Right lobe of liver (tissue), 6 donors: ENCODE measurements around the gene DAD1. TPM values are rescaled to one million over a fixed set of nuclear protein-coding genes. Genes with fewer than 3 reads are reported as not detected.

Source experiments
- ATAC-seq, 4 donors: fragments of 200-7000 bp; cut with Tn5 transposase; one replicate each; pipeline ENCODE4 v1.9.1; 2020; ENCODE audit warnings: mild to moderate bottlenecking in 4 of 4, moderate library complexity in 4 of 4
- DNase-seq, 3 donors: peaks; one replicate each; pipeline ENCODE4 v3.0.0-alpha.2; 2020
- H3K27ac ChIP-seq, 3 donors: fragments of 200-600 bp; one replicate each; pipeline ENCODE4 v1.8.0; 2022
- H3K27me3 ChIP-seq, 2 donors: fragments of 200-600 bp; one replicate each; pipeline ENCODE4 v1.8.0; 2022
- H3K36me3 ChIP-seq, 4 donors: fragments of 200-600 bp; sonication (generic) in 1 of 4; one replicate each; pipeline versions ENCODE4 v1.5.1 to v1.8.0; 2017 to 2022; ENCODE audit warnings: control low read depth in 1 of 4
- H3K4me1 ChIP-seq, 4 donors: fragments of 200-600 bp; sonication (generic) in 1 of 4; one replicate each; pipeline versions ENCODE4 v1.5.1 to v1.8.0; 2017 to 2022; ENCODE audit warnings: control low read depth in 1 of 4
- H3K4me3 ChIP-seq, 3 donors: fragments of 200-600 bp; one replicate each; pipeline ENCODE4 v1.8.0; 2022
- H3K9me3 ChIP-seq, 4 donors: fragments of 200-600 bp; sonication (generic) in 1 of 4; one replicate each; pipeline versions ENCODE4 v1.5.1 to v1.8.0; 2017 to 2022; ENCODE audit warnings: control low read depth in 1 of 4
- POLR2A ChIP-seq: fragments of 450-650 bp; IDR thresholded peaks from one replicate; pipeline ENCODE4 v1.6.1; 2017; ENCODE audit warnings: antibody characterized with exemption, mild to moderate bottlenecking
- WGBS: methylation state at CpG from one replicate; pipeline ENCODE4 v1.1.6; 2018; ENCODE audit warnings: low coverage, low lambda C conversion rate; ENCODE audit not compliant: insufficient coverage; ENCODE audit errors: missing lambda C conversion rate; 5-methylcytosine and 5-hydroxymethylcytosine counted together
- intact Hi-C, 2 donors: fragments of 100-400 bp; cut with DNase I; formaldehyde crosslinking; loops; one replicate each; pipeline versions ENCODE4 v1.11.2 to v1.14.1; 2022
- total RNA-seq, 6 experiments: library from RNA; depleted of rRNA in 2 of 6; stranded (reverse); fragments of >200 nt in 2 of 6; fragmentation: NEBNext Ultra II Directional in 3 of 6; extraction: Animal tissue kit (Norgen Biotek cat#: 25700) in 3 of 6; gene quantifications; one replicate each; pipeline versions ENCODE4 v1.1.0 to v1.2.4, GENCODE V29; 2016 to 2023
- TF ChIP-seq, protein P1 (sequence below), 4 donors: fragments of 200-600 bp in 3 of 4; fragments of 450-650 bp in 1 of 4; IDR thresholded peaks; one replicate each; pipeline versions ENCODE4 v1.5.1 to v1.8.0; 2016 to 2022; ENCODE audit warnings: antibody characterized with exemption in 4 of 4, mild to moderate bottlenecking in 2 of 4
- donor health status: DM: no; HTN: yes; CAD: no.
- donor health status: DM: no; HTN: no; CAD: no.
- donor health status: DM: no; HTN: no; CAD: no.
- donor health status: DM: no; HTN: yes; CAD: no.
- donor health status: DM: no; HTN: yes; CAD: no.

DAD1 gene
- total RNA-seq, 6 experiments from 2014 or later = 107 to 249 (median 133) TPM

DNA sequence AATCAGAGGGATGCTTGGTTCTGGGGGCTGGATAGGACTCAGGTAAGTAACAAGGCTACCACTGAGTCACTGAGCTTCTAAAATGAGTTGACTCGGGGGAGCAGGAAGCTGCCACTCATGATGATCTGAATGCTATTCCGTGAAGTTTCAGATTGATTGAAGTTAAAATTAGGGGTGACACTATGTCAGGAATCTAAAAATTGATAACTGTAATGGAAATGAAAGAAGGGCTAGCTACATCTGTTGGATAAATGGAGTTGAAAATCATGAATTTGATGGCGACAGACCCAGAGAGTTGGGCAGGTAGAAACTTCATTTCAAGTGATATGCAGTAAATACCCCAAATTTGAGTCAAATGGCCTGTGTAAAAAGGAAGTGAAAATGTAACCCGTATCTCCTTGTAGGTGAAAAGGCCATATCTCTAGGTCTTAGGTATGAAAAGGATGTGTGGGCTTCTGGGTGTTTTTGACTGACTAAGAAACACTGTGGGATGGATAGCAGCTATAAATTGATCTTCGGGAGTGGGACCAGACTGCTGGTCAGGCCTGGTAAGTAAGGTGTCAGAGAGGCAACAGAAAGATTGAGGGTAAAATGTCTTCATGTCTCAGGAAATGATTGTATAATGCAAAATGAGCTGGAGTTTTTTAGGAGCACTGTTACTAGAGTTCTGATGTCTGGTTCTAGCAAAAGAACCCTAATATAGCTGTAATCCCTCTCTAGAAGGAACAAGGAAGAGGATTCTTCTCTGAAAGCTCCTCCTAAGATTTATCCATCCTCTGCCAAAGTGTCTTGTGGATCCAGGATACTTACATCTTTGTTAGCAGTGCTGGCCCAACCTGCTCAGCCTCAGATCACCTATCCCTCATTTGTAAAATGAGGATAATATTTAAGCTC, 57.3 kb downstream of the DAD1 start:
- TF ChIP-seq, protein P1, sequence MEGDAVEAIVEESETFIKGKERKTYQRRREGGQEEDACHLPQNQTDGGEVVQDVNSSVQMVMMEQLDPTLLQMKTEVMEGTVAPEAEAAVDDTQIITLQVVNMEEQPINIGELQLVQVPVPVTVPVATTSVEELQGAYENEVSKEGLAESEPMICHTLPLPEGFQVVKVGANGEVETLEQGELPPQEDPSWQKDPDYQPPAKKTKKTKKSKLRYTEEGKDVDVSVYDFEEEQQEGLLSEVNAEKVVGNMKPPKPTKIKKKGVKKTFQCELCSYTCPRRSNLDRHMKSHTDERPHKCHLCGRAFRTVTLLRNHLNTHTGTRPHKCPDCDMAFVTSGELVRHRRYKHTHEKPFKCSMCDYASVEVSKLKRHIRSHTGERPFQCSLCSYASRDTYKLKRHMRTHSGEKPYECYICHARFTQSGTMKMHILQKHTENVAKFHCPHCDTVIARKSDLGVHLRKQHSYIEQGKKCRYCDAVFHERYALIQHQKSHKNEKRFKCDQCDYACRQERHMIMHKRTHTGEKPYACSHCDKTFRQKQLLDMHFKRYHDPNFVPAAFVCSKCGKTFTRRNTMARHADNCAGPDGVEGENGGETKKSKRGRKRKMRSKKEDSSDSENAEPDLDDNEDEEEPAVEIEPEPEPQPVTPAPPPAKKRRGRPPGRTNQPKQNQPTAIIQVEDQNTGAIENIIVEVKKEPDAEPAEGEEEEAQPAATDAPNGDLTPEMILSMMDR (IDR thresholded peaks at IDR 0.05) = no peak
- TF ChIP-seq POLR2A = no peak
- H3K9me3 ChIP-seq = no peaks in the 10 kb centered on the region
- H3K4me3 ChIP-seq = no peak overlapping the region
- no peaks in the 10 kb centered on the region for H3K36me3 ChIP-seq
- H3K27me3 ChIP-seq = no peaks in the 10 kb centered on the region
- no peak overlapping the region for H3K27ac ChIP-seq
- 51% methylated on average over 5 of the region's 5 CpGs for WGBS
- DNase-seq (no peak), ATAC-seq (no peak)
- no peaks in the 10 kb centered on the region for H3K4me1 ChIP-seq
- intact Hi-C loops = no loop called here

DNA sequence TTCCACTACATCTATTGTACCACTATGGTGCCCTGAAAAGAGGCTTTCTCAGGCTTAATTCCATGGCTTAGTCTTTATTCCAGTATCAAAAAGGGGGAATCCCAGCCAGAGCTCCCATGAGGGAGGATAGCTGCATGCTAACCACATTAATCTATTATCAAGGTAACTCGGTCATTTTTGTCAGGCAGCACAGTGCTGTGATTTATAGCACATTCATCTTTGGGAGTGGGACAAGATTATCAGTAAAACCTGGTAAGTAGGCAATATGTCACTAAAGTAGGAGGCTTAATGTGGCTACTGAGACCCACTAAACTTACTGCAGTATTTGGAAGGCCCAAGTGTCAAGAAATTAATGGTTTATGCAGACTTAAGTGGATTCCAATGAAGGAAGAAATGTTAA, 58.9 kb downstream of the DAD1 start:
- Histone ChIP-seq H3K4me1 (no peaks in the 10 kb centered on the region), H3K36me3 (no peaks in the 10 kb centered on the region), H3K27me3 (no peaks in the 10 kb centered on the region), H3K27ac (no peak overlapping the region), H3K4me3 (no peak overlapping the region), H3K9me3 (no peaks in the 10 kb centered on the region)
- ATAC-seq = no peak
- no peak for TF ChIP-seq POLR2A
- TF ChIP-seq, protein P1 (IDR thresholded peaks at IDR 0.05) = no peak
- intact Hi-C loops = no loop called here
- no peak for DNase-seq
- WGBS = 67% methylated on average over 1 of the region's 1 CpG

DNA sequence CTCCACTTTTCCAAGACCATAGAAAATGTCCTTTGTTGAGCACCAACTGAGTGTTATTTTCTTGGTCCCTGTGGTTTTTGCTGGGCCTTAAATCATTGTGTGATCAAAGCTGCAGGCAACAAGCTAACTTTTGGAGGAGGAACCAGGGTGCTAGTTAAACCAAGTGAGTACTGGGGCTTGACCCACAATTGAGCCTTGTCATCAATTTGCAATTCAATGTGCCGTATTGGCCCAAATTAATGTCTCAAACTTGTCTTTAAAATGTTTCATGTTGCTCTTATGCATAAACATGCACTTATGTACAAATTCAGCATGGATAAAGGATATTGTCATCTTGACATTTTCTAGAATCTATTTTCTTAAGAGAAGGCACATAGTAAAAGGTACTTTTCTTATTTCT, 62.3 kb downstream of the DAD1 start:
- Histone ChIP-seq H3K27ac (no peak overlapping the region), H3K27me3 (no peaks in the 10 kb centered on the region), H3K4me3 (no peak overlapping the region), H3K36me3 (no peaks in the 10 kb centered on the region), H3K9me3 (no peaks in the 10 kb centered on the region), H3K4me1 (peaks cover 0 to 9% (median 3%) of the 10 kb centered on the region in 4 donors)
- ATAC-seq (no peak), DNase-seq (no peak)
- WGBS = 89% methylated on average over 1 of the region's 1 CpG
- intact Hi-C loops = no loop called here
- TF ChIP-seq, protein P1 (IDR thresholded peaks at IDR 0.05) = no peak
- TF ChIP-seq POLR2A = no peak

DNA sequence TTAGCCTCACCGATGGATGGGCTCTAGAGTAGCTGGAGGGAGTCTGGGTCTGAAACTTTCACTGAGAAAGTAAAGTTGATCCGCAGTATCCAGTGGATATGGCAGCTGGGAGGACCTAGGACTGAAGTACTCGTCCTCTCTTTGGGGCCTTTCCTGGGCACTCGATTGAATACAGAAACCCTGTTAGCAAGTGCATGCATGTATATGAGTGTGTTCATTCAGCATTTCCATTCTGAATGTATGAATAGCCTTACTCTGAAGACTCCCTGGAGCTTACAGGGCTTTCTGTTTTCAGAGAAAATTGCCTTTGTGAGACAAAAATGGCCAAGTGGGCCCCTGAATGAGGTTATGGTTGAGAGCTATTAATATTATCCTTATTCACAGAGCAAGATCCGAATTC, 62.8 kb downstream of the DAD1 start:
- H3K27me3 ChIP-seq = no peaks in the 10 kb centered on the region
- H3K4me1 ChIP-seq = peaks cover 0 to 10% (median 5%) of the 10 kb centered on the region in 4 donors
- intact Hi-C loops = no loop called here
- H3K9me3 ChIP-seq = no peaks in the 10 kb centered on the region
- no peak overlapping the region for H3K4me3 ChIP-seq
- ATAC-seq = no peak
- no peak overlapping the region for H3K27ac ChIP-seq
- no peak for TF ChIP-seq POLR2A
- TF ChIP-seq, protein P1 (IDR thresholded peaks at IDR 0.05) = no peak
- no peak for DNase-seq
- WGBS = 78% methylated on average over 4 of the region's 5 CpGs
- H3K36me3 ChIP-seq = no peaks in the 10 kb centered on the region
